Endothelial cell of umbilical vein (primary cell): ENCODE measurements around the gene RFPL1. TPM values are rescaled to one million over a fixed set of nuclear protein-coding genes. Genes with fewer than 3 reads are reported as not detected.

Experiments
- BruUV-seq: library from RNA; stranded (reverse); fragments of 400-500 nt; replicated peaks from 2 replicates; lab custom pipeline; 2021; lab: Mats Ljungman, UMichigan
- CTCF ChIA-PET: fragments of 300-600, 350-600 bp; sonication (Branson Sonifier 250); formaldehyde crosslinking; loops from one replicate; lab custom pipeline; 2021; ENCODE audit warnings: antibody characterized with exemption, inconsistent platforms; lab: Charles Lee
- POLR2A ChIA-PET: fragments of 300-600, 350-600 bp; sonication (Branson Sonifier 250); formaldehyde crosslinking; loops from one replicate; lab custom pipeline; 2021; ENCODE audit warnings: antibody characterized with exemption, inconsistent platforms; lab: Charles Lee
- DNase-seq: peaks from one replicate; pipeline ENCODE4 v3.0.0-alpha.2; 2011; ENCODE audit warnings: low read depth, low spot score
- FAIRE-seq: peaks from 2 replicates; lab custom pipeline; 2011; peaks lifted over from hg19 to GRCh38; lab: Jason Lieb, UNC
- H2AFZ ChIP-seq: 2 replicates; pipeline ENCODE4 v1.6.0; 2012; ENCODE audit warnings: low read depth, low read length, control low read depth, inconsistent platforms
- H3K27ac ChIP-seq: 2 replicates; pipeline ENCODE4 v1.5.1; 2011; ENCODE audit warnings: low read depth, mild to moderate bottlenecking, control low read depth, low read length, moderate library complexity; ENCODE audit not compliant: insufficient read depth
- H3K27me3 ChIP-seq, 2 experiments: 2 replicates each; pipeline versions ENCODE4 v1.6.0 to v1.6.1; 2011; ENCODE audit warnings: low read length in 2 of 2, mixed read lengths in 1 of 2; ENCODE audit not compliant: control insufficient read depth in 2 of 2, insufficient read depth in 2 of 2
- H3K36me3 ChIP-seq, 2 experiments: 2 replicates in 1 of 2; 3 replicates in 1 of 2; pipeline ENCODE4 v1.5.1; 2011; ENCODE audit warnings: low read length in 2 of 2, mild to moderate bottlenecking in 1 of 2, moderate library complexity in 1 of 2; ENCODE audit not compliant: control insufficient read depth in 2 of 2, insufficient read depth in 2 of 2; ENCODE audit errors: extremely low read depth in 1 of 2
- H3K4me1 ChIP-seq: 3 replicates; pipeline ENCODE4 v1.5.1; 2011; ENCODE audit warnings: mild to moderate bottlenecking, low read length; ENCODE audit not compliant: control insufficient read depth, insufficient read depth; ENCODE audit errors: extremely low read depth
- H3K4me2 ChIP-seq: 2 replicates; pipeline ENCODE4 v1.6.1; 2011; ENCODE audit warnings: low read length, control low read depth, mixed read lengths; ENCODE audit not compliant: insufficient read depth
- H3K4me3 ChIP-seq, 3 experiments: fragments of 200-600 bp in 1 of 3; sonication (generic), shearing (Covaris generic) in 1 of 3; replicated peaks in 1 of 3; 2 replicates each; pipeline ENCODE4 v1.5.1; 2011 to 2016; ENCODE audit warnings: control low read depth in 3 of 3, low read length in 3 of 3, mild to moderate bottlenecking in 2 of 3, inconsistent platforms in 1 of 3, low read depth in 1 of 3, moderate library complexity in 1 of 3; ENCODE audit not compliant: insufficient read depth in 1 of 3
- H3K79me2 ChIP-seq: 2 replicates; pipeline ENCODE4 v1.6.0; 2012; ENCODE audit warnings: low read length, inconsistent platforms; ENCODE audit not compliant: control insufficient read depth, insufficient read depth
- H3K9ac ChIP-seq: replicated peaks from 2 replicates; pipeline ENCODE3; 2011; ENCODE audit warnings: low read length, control low read depth; ENCODE audit not compliant: insufficient read depth; ENCODE audit errors: extremely low read depth
- H3K9me1 ChIP-seq: replicated peaks from 3 replicates; pipeline ENCODE4 v1.6.0; 2011; ENCODE audit warnings: mild to moderate bottlenecking, low read length; ENCODE audit not compliant: control insufficient read depth, insufficient read depth; ENCODE audit errors: extremely low read depth
- H3K9me3 ChIP-seq: replicated peaks from 2 replicates; pipeline ENCODE4 v1.5.1; 2012; ENCODE audit warnings: low read length, inconsistent platforms; ENCODE audit not compliant: control insufficient read depth, insufficient read depth
- H4K20me1 ChIP-seq: replicated peaks from 2 replicates; pipeline ENCODE3; 2011; ENCODE audit warnings: mild to moderate bottlenecking, low read length; ENCODE audit not compliant: control insufficient read depth, insufficient read depth; ENCODE audit errors: extremely low read depth
- CTCF ChIP-seq, 2 donors: IDR thresholded peaks; 1 replicate in 1 of 2; 2 replicates in 1 of 2; pipeline ENCODE4 v1.5.1; 2011; ENCODE audit warnings: low read length in 2 of 2, mild to moderate bottlenecking in 2 of 2, moderate library complexity in 2 of 2, control low read depth in 1 of 2, inconsistent platforms in 1 of 2, low read depth in 1 of 2; ENCODE audit not compliant: insufficient read depth in 1 of 2; ENCODE audit errors: extremely low read depth in 1 of 2
- EZH2 ChIP-seq: IDR thresholded peaks from 2 replicates; pipeline ENCODE4 v1.6.1; 2012; ENCODE audit warnings: borderline replicate concordance, low read depth, mild to moderate bottlenecking, moderate library complexity, low read length, inconsistent platforms; ENCODE audit not compliant: severe bottlenecking
- FOS ChIP-seq: IDR thresholded peaks from 2 replicates; pipeline ENCODE4 v1.6.1; 2011; ENCODE audit warnings: mild to moderate bottlenecking, low read length, moderate library complexity, borderline replicate concordance; ENCODE audit not compliant: insufficient read depth
- GATA2 ChIP-seq: IDR thresholded peaks from 2 replicates; pipeline ENCODE4 v1.7.0; 2011; ENCODE audit warnings: low read depth, mild to moderate bottlenecking, moderate library complexity, mixed read lengths, low read length; ENCODE audit not compliant: insufficient read length, insufficient read depth
- JUN ChIP-seq: IDR thresholded peaks from 2 replicates; pipeline ENCODE4 v1.6.1; 2011; ENCODE audit warnings: borderline replicate concordance, low read depth; ENCODE audit not compliant: insufficient read length, insufficient read depth
- MAX ChIP-seq: IDR thresholded peaks from 2 replicates; pipeline ENCODE4 v1.6.1; 2011; ENCODE audit not compliant: insufficient read depth, insufficient read length
- MYC ChIP-seq: IDR thresholded peaks from one replicate; pipeline ENCODE4 v1.6.1; 2011; ENCODE audit warnings: mild to moderate bottlenecking, low read depth, low read length
- POLR2A ChIP-seq: IDR thresholded peaks from 2 replicates; pipeline ENCODE4 v1.6.1; 2012; ENCODE audit warnings: low read depth, mild to moderate bottlenecking, control low read depth, low read length
- POLR2AphosphoS5 ChIP-seq: IDR thresholded peaks from 2 replicates; pipeline ENCODE4 v1.6.1; 2012; ENCODE audit warnings: low read depth, mild to moderate bottlenecking, control low read depth, low read length, moderate library complexity; ENCODE audit not compliant: insufficient read depth
- dilution Hi-C: fragments of 300-500 bp; cut with MboI; formaldehyde crosslinking; loops from one replicate; pipeline ENCODE4 v1.15.0; 2019; ENCODE audit warnings: low sequenced_read_pairs; ENCODE audit not compliant: extremely low pct_ligation_motif_present
- intact Hi-C: fragments of 100-400 bp; cut with micrococcal nuclease; formaldehyde crosslinking; loops from one replicate; pipeline ENCODE4 v1.10.0; 2022
- polyA plus RNA-seq, 4 experiments: library from polyadenylated mRNA; depleted of rRNA in 3 of 4; stranded (reverse) in 3 of 4; unstranded in 1 of 4; fragments of >200 nt; gene quantifications; 2 replicates each; pipeline versions ENCODE4 v1.2.1 to v1.2.3, GENCODE V29; 2011 to 2012; ENCODE audit warnings: missing spikeins in 1 of 4
- total RNA-seq: library from RNA; stranded (reverse); gene quantifications from 2 replicates; pipeline ENCODE4 v1.2.3, GENCODE V29; 2021

RFPL1 gene
- total and polyA plus RNA-seq, 2 donors (not counting 3 experiments of a cell fraction or from before 2014, with no cell fraction given), result not detected

GRCh38 chr22:29476116-29476515 is 37.7 kb downstream of the RFPL1 start:
- H3K9me3 ChIP-seq, result no peaks in the 10 kb centered on the region
- H3K27ac ChIP-seq, result no peak overlapping the region
- no peak for DNase-seq
- H3K9ac ChIP-seq, result no peak overlapping the region
- H2AFZ ChIP-seq, result no peak overlapping the region
- dilution Hi-C loops (no loop called here), intact Hi-C loops (loop anchor here (10.0 kb wide), 1 partner anchor 239 kb away; no protein-coding TSS in a partner anchor)
- ChIA-PET CTCF (no interaction called here), POLR2A (no interaction called here)
- no peaks in the 10 kb centered on the region for H3K79me2 ChIP-seq
- no TSS peak for BruUV-seq
- no peak for TF ChIP-seq MYC
- no peak for TF ChIP-seq JUN
- no peak for TF ChIP-seq FOS
- no peak for TF ChIP-seq EZH2
- no peak for TF ChIP-seq POLR2AphosphoS5
- TF ChIP-seq MAX, result no peak
- TF ChIP-seq GATA2, result no peak
- TF ChIP-seq CTCF (IDR thresholded peaks at IDR 0.05; ENCODE audit: extremely low read depth in 1 of 2, insufficient read depth in 1 of 2, low read depth in 1 of 2, low read length in 2 of 2), result no peak
- TF ChIP-seq POLR2A, result no peak
- no peak overlapping the region for H3K4me2 ChIP-seq
- H3K9me1 ChIP-seq, result no peaks in the 10 kb centered on the region
- no peak for FAIRE-seq
- H3K4me1 ChIP-seq, result peaks cover 2% of the 10 kb centered on the region
- no peaks in the 10 kb centered on the region for H3K36me3 ChIP-seq
- H3K4me3 ChIP-seq, result no peak overlapping the region
- H4K20me1 ChIP-seq, result no peaks in the 10 kb centered on the region
- peaks cover 39 to 42% of the 10 kb centered on the region in 2 experiments for H3K27me3 ChIP-seq
